ENCODE data around the gene TALDO1. TPM values are rescaled to one million over a fixed set of nuclear protein-coding genes. Genes with fewer than 3 reads are reported as not detected.

TALDO1 gene
- total and polyA plus RNA-seq, 10 of the 15 experiments (the other 5 are each of a cell fraction or from before 2014, with no cell fraction given), result 121 to 302 (median 182) TPM

GRCh38 chr11:777288-778255, 30.3 kb downstream of the TALDO1 start, which contains the start of gene GATD1 (continued):
- peak; percentile 87 for TF ChIP-seq MAX (IDR thresholded peaks at IDR 0.05; ENCODE audit: low read depth, low read length)
- no peak for TF ChIP-seq HDAC2 (IDR thresholded peaks at IDR 0.05)
- TF ChIP-seq E2F4 (IDR thresholded peaks at IDR 0.05; ENCODE audit: low read depth, low read length), result no peak
- no peak for TF ChIP-seq ZNF207 (IDR thresholded peaks at IDR 0.05; ENCODE audit: borderline replicate concordance)
- no peak for TF ChIP-seq SRF (IDR thresholded peaks at IDR 0.05; ENCODE audit: low read depth in 2 of 2, low read length in 2 of 2)
- TF ChIP-seq ZNF24 (IDR thresholded peaks at IDR 0.05), result no peak
- TF ChIP-seq CREB1 (IDR thresholded peaks at IDR 0.05; ENCODE audit: low read depth), result no peak
- no peak for TF ChIP-seq JUNB (IDR thresholded peaks at IDR 0.05)
- no peak for TF ChIP-seq SPI1 (IDR thresholded peaks at IDR 0.05; ENCODE audit: borderline replicate concordance, insufficient read depth, low read depth, low read length)
- no peak for TF ChIP-seq EP300 (IDR thresholded peaks at IDR 0.05; ENCODE audit: borderline replicate concordance in 1 of 2, control insufficient read depth in 1 of 2, low read depth in 2 of 2, low read length in 2 of 2)
- TF ChIP-seq SUZ12 (IDR thresholded peaks at IDR 0.05; ENCODE audit: unreplicated experiment), result no peak
- no peak for TF ChIP-seq MTA3 (IDR thresholded peaks at IDR 0.05; ENCODE audit: borderline replicate concordance, low read length)
- TF ChIP-seq LARP7 (IDR thresholded peaks at IDR 0.05), result peak; percentile 89
- TF ChIP-seq, protein P1, sequence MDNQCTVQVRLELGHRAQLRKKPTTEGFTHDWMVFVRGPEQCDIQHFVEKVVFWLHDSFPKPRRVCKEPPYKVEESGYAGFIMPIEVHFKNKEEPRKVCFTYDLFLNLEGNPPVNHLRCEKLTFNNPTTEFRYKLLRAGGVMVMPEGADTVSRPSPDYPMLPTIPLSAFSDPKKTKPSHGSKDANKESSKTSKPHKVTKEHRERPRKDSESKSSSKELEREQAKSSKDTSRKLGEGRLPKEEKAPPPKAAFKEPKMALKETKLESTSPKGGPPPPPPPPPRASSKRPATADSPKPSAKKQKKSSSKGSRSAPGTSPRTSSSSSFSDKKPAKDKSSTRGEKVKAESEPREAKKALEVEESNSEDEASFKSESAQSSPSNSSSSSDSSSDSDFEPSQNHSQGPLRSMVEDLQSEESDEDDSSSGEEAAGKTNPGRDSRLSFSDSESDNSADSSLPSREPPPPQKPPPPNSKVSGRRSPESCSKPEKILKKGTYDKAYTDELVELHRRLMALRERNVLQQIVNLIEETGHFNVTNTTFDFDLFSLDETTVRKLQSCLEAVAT (IDR thresholded peaks at IDR 0.05), result 0 out of 2 replicates have a peak, but pooled peaks have one; percentile 23
- no peak for TF ChIP-seq ZBTB33 (IDR thresholded peaks at IDR 0.05)
- TF ChIP-seq, protein P2, sequence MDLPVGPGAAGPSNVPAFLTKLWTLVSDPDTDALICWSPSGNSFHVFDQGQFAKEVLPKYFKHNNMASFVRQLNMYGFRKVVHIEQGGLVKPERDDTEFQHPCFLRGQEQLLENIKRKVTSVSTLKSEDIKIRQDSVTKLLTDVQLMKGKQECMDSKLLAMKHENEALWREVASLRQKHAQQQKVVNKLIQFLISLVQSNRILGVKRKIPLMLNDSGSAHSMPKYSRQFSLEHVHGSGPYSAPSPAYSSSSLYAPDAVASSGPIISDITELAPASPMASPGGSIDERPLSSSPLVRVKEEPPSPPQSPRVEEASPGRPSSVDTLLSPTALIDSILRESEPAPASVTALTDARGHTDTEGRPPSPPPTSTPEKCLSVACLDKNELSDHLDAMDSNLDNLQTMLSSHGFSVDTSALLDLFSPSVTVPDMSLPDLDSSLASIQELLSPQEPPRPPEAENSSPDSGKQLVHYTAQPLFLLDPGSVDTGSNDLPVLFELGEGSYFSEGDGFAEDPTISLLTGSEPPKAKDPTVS (IDR thresholded peaks at IDR 0.05; ENCODE audit: low read depth, low read length), result no peak
- TF ChIP-seq, protein P3, sequence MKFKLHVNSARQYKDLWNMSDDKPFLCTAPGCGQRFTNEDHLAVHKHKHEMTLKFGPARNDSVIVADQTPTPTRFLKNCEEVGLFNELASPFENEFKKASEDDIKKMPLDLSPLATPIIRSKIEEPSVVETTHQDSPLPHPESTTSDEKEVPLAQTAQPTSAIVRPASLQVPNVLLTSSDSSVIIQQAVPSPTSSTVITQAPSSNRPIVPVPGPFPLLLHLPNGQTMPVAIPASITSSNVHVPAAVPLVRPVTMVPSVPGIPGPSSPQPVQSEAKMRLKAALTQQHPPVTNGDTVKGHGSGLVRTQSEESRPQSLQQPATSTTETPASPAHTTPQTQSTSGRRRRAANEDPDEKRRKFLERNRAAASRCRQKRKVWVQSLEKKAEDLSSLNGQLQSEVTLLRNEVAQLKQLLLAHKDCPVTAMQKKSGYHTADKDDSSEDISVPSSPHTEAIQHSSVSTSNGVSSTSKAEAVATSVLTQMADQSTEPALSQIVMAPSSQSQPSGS (IDR thresholded peaks at IDR 0.05; ENCODE audit: low read length), result no peak
- no peak for TF ChIP-seq ZSCAN29 (IDR thresholded peaks at IDR 0.05)
- no peak for TF ChIP-seq JUND (IDR thresholded peaks at IDR 0.05; ENCODE audit: low read depth, low read length)
- no peak for TF ChIP-seq FOXK2 (IDR thresholded peaks at IDR 0.05)
- no peak for TF ChIP-seq RBBP5 (conservative IDR thresholded peaks at IDR 0.05)

Data from GM12878 (cell line).